Fibroblast of lung (primary cell): ENCODE results near the gene DENND6B. TPM values are rescaled to one million over a fixed set of nuclear protein-coding genes. Genes with fewer than 3 reads are reported as not detected.
"Not testable (repeated sequence)": the region's sequence is repeated elsewhere in the genome, so short reads cannot be mapped to it uniquely, and the experiment has no call there.

Experiments
- DNase-seq, 2 donors: peaks; one replicate each; pipeline versions ENCODE4 v3.0.0 to v3.0.0-alpha.2; 2010; ENCODE audit warnings: low read depth in 2 of 2
- H2AFZ ChIP-seq: 2 replicates; pipeline ENCODE4 v1.5.1; 2012; ENCODE audit warnings: low read length, control low read depth, inconsistent platforms
- H3K27ac ChIP-seq: 2 replicates; pipeline ENCODE4 v1.5.1; 2011; ENCODE audit warnings: low read length, control low read depth; ENCODE audit not compliant: insufficient read depth
- H3K27me3 ChIP-seq: 2 replicates; pipeline ENCODE4 v1.5.1; 2011; ENCODE audit warnings: mild to moderate bottlenecking, low read length; ENCODE audit not compliant: control insufficient read depth, insufficient read depth
- H3K36me3 ChIP-seq: 2 replicates; pipeline ENCODE4 v1.5.1; 2011; ENCODE audit warnings: low read length; ENCODE audit not compliant: control insufficient read depth, insufficient read depth
- H3K4me1 ChIP-seq: 2 replicates; pipeline ENCODE4 v1.5.1; 2011; ENCODE audit warnings: low read length; ENCODE audit not compliant: control insufficient read depth, insufficient read depth; ENCODE audit errors: extremely low read depth
- H3K4me2 ChIP-seq: 2 replicates; pipeline ENCODE4 v1.5.1; 2011; ENCODE audit warnings: low read length, control low read depth; ENCODE audit not compliant: insufficient read depth; ENCODE audit errors: extremely low read depth
- H3K4me3 ChIP-seq, 4 experiments: fragments of 200-600 bp in 1 of 4; sonication (generic) in 1 of 4; replicated peaks in 1 of 4; 2 replicates each; pipeline ENCODE4 v1.5.1; 2011 to 2016; ENCODE audit warnings: low read length in 4 of 4, low read depth in 3 of 4, mild to moderate bottlenecking in 3 of 4, control low read depth in 2 of 4, inconsistent platforms in 1 of 4, mixed read lengths in 1 of 4; ENCODE audit not compliant: insufficient read depth in 1 of 4; ENCODE audit errors: control extremely low read depth in 1 of 4
- H3K79me2 ChIP-seq: 2 replicates; pipeline ENCODE4 v1.5.1; 2012; ENCODE audit warnings: mild to moderate bottlenecking, low read length, inconsistent platforms; ENCODE audit not compliant: control insufficient read depth, insufficient read depth
- H3K9ac ChIP-seq: 2 replicates; pipeline ENCODE4 v1.5.1; 2011; ENCODE audit warnings: mild to moderate bottlenecking, low read length, control low read depth; ENCODE audit not compliant: insufficient read depth
- H3K9me3 ChIP-seq: 2 replicates; pipeline ENCODE4 v1.5.1; 2012; ENCODE audit warnings: low read depth, low read length; ENCODE audit not compliant: control insufficient read depth, insufficient read depth
- H4K20me1 ChIP-seq: 2 replicates; pipeline ENCODE4 v1.5.1; 2011; ENCODE audit warnings: low read length; ENCODE audit not compliant: control insufficient read depth, insufficient read depth; ENCODE audit errors: extremely low read depth
- EZH2 ChIP-seq: IDR thresholded peaks from 2 replicates; pipeline ENCODE4 v1.5.1; 2012; ENCODE audit warnings: low read length, control low read depth, mild to moderate bottlenecking; ENCODE audit errors: missing control alignments
- polyA plus RNA-seq, 2 donors: library from polyadenylated mRNA; depleted of rRNA in 1 of 2; stranded (reverse) in 1 of 2; unstranded in 1 of 2; fragments of >200 nt; gene quantifications; 2 replicates each; pipeline ENCODE4 v1.2.1, GENCODE V29; 2011 to 2012; ENCODE audit warnings: missing spikeins in 1 of 2
- total RNA-seq: library from RNA; depleted of rRNA; stranded (reverse); fragments of >200 nt; gene quantifications from 2 replicates; pipeline ENCODE4 v1.2.1, GENCODE V29; 2014
- TF ChIP-seq, protein P1 (sequence below), 2 donors: IDR thresholded peaks in 1 of 2; conservative IDR thresholded peaks in 1 of 2; 1 replicate in 1 of 2; 2 replicates in 1 of 2; pipeline ENCODE4 v1.5.1; 2011 to 2012; ENCODE audit warnings: low read length in 2 of 2, control low read depth in 1 of 2, inconsistent platforms in 1 of 2, low read depth in 1 of 2, mild to moderate bottlenecking in 1 of 2

DENND6B gene
- total and polyA plus RNA-seq, 2 donors (not counting 1 experiment from before 2014, with no cell fraction given), result 1.9 to 2.0 TPM

DNA sequence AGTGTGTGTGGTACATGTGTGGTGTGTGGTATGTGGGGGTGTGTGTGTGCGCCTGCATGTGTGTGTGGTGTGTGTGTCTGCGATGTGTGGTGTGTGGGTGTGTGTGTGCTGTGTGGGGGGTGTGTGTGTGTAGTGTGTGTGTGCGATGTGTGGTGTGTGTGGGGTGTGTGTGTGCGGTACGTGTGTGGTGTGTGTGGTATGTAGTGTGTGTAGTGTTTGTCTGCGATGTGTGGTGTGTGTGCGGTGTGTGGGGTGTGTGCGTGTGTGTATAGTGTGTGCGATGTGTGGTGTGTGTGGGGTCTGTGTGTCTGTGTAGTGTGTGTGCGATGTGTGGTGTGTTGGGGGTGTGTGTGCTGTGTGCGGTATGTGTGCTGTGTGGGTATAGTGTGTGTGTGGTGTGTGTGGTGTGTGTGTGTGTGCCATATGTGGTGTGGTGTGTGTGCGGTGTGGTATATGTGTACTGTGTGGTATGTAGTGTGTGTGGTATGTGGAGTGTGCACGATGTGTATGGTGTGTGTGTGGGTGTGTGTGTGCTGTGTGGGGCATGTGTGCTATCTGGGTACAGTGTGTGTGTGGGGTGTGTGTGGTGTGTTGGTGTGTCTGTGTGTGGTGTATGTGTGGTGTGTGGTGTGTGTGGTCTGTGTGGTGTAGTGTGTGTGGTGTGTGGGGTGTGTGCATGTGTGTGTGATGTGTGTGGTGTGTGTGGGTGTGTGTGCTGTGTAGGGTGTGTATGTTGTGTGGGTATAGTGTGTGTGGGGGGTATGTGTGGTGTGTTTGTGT, 10.6 kb upstream of the DENND6B start:
- no peak for DNase-seq
- H3K36me3 ChIP-seq, result no peaks in the 10 kb centered on the region
- no peaks in the 10 kb centered on the region for H4K20me1 ChIP-seq
- no peak overlapping the region for H3K4me2 ChIP-seq
- H3K4me3 ChIP-seq, result no peak overlapping the region
- H3K27ac ChIP-seq, result no peak overlapping the region
- no peaks in the 10 kb centered on the region for H3K27me3 ChIP-seq
- TF ChIP-seq, protein P1, sequence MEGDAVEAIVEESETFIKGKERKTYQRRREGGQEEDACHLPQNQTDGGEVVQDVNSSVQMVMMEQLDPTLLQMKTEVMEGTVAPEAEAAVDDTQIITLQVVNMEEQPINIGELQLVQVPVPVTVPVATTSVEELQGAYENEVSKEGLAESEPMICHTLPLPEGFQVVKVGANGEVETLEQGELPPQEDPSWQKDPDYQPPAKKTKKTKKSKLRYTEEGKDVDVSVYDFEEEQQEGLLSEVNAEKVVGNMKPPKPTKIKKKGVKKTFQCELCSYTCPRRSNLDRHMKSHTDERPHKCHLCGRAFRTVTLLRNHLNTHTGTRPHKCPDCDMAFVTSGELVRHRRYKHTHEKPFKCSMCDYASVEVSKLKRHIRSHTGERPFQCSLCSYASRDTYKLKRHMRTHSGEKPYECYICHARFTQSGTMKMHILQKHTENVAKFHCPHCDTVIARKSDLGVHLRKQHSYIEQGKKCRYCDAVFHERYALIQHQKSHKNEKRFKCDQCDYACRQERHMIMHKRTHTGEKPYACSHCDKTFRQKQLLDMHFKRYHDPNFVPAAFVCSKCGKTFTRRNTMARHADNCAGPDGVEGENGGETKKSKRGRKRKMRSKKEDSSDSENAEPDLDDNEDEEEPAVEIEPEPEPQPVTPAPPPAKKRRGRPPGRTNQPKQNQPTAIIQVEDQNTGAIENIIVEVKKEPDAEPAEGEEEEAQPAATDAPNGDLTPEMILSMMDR (conservative IDR thresholded peaks at IDR 0.05 in 1 of 2, IDR thresholded peaks at IDR 0.05 in 1 of 2; ENCODE audit: low read depth in 1 of 2, low read length in 2 of 2), result no peak
- no peak for TF ChIP-seq EZH2
- no peak overlapping the region for H3K9ac ChIP-seq
- H3K4me1 ChIP-seq, result peaks cover 3% of the 10 kb centered on the region
- no peaks in the 10 kb centered on the region for H3K79me2 ChIP-seq
- H3K9me3 ChIP-seq, result no peaks in the 10 kb centered on the region
- H2AFZ ChIP-seq, result no peak overlapping the region

- not testable (repeated sequence) for H3K36me3 ChIP-seq, H3K79me2 ChIP-seq, H3K9ac ChIP-seq, H4K20me1 ChIP-seq, H3K27me3 ChIP-seq, H3K4me2 ChIP-seq, H3K4me3 ChIP-seq, H3K4me1 ChIP-seq, H3K9me3 ChIP-seq, H3K27ac ChIP-seq, H2AFZ ChIP-seq, DNase-seq
These were observed 7.6 kb upstream of the DENND6B start for GRCh38 chr22:50334433-50334832.

DNA sequence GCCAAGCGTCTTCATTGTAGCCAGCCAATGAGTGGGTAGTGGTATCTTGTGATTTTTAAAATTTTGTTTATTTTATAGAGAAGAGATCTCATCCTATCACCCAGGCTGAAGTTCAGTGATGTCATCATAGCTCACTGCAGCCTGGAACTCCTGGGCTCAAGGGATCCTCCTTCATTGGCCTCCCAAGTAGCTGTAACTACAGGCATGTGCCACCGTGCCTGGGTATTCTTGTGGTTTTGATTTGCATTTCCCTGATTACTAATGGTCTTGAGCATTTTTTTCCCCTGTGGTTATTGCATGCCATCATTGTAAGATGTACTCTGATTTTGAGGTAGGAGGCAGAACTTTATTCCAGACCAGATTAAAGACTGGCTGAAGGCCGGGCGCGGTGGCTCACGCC, 2.4 kb upstream of the DENND6B start:
- H3K27ac ChIP-seq, result no peak overlapping the region
- no peak for TF ChIP-seq EZH2
- TF ChIP-seq, protein P1 (conservative IDR thresholded peaks at IDR 0.05 in 1 of 2, IDR thresholded peaks at IDR 0.05 in 1 of 2; ENCODE audit: low read depth in 1 of 2, low read length in 2 of 2), result no peak
- H2AFZ ChIP-seq, result no peak overlapping the region
- peak in 1 of 2 donors; percentile 74 for DNase-seq
- no peak overlapping the region for H3K4me2 ChIP-seq
- no peaks in the 10 kb centered on the region for H3K27me3 ChIP-seq
- H3K79me2 ChIP-seq, result no peaks in the 10 kb centered on the region
- H3K36me3 ChIP-seq, result no peaks in the 10 kb centered on the region
- no peaks in the 10 kb centered on the region for H3K9me3 ChIP-seq
- H3K4me1 ChIP-seq, result no peaks in the 10 kb centered on the region
- no peak overlapping the region for H3K9ac ChIP-seq
- H3K4me3 ChIP-seq, result no peak overlapping the region
- no peaks in the 10 kb centered on the region for H4K20me1 ChIP-seq
